ENCODE data around the gene ASH1L.

DNA sequence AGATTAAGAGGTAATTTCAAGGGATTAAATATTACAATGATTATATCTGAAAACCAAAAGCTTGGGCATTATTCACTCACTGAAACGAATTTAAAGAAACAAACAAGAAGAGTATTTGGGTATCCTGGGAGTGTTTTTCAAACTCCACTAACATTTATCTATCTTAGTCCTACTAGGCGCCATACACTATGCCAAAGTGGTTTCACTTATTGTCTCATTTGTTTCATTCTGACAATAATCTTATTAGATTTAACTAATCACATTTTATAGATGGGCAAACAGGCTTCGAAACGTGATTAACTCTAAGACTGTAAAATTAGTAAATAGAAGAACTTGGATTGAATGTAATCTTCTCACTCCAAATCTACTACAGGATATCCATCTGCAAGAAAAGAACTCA, 25.4 kb downstream of the ASH1L start:
- TF ChIP-seq, protein P1, sequence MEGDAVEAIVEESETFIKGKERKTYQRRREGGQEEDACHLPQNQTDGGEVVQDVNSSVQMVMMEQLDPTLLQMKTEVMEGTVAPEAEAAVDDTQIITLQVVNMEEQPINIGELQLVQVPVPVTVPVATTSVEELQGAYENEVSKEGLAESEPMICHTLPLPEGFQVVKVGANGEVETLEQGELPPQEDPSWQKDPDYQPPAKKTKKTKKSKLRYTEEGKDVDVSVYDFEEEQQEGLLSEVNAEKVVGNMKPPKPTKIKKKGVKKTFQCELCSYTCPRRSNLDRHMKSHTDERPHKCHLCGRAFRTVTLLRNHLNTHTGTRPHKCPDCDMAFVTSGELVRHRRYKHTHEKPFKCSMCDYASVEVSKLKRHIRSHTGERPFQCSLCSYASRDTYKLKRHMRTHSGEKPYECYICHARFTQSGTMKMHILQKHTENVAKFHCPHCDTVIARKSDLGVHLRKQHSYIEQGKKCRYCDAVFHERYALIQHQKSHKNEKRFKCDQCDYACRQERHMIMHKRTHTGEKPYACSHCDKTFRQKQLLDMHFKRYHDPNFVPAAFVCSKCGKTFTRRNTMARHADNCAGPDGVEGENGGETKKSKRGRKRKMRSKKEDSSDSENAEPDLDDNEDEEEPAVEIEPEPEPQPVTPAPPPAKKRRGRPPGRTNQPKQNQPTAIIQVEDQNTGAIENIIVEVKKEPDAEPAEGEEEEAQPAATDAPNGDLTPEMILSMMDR (IDR thresholded peaks at IDR 0.05): no peak
- no peak for TF ChIP-seq POLR2A (IDR thresholded peaks at IDR 0.05)

Data from body of pancreas (tissue), 4 donors.